GM19238 (cell line): ENCODE measurements around the gene KRT77.
"Not testable (repeated sequence)": the region's sequence is repeated elsewhere in the genome, so short reads cannot be mapped to it uniquely, and the experiment has no call there.

Source experiments
- DNase-seq: peaks from one replicate; pipeline ENCODE4 v3.0.0; 2011; ENCODE audit warnings: low spot score; ENCODE audit not compliant: insufficient read length

KRT77 gene

GRCh38 chr12:52677126-52677525 lies 26.2 kb downstream of the KRT77 start:
- DNase-seq: no peak

- DNase-seq: no peak
These were observed 27.2 kb downstream of the KRT77 start for GRCh38 chr12:52676163-52676562.

GRCh38 chr12:52675301-52675701 lies 28.0 kb downstream of the KRT77 start:
- DNase-seq: no peak

- no peak for DNase-seq
These were observed 28.9 kb downstream of the KRT77 start for GRCh38 chr12:52674433-52674775.

- DNase-seq: no peak
These were observed 29.5 kb downstream of the KRT77 start for GRCh38 chr12:52673713-52674432.

GRCh38 chr12:52673217-52673616 lies 30.1 kb downstream of the KRT77 start:
- DNase-seq: no peak

GRCh38 chr12:52672321-52672933 lies 30.9 kb downstream of the KRT77 start:
- DNase-seq: no peak

- DNase-seq: no peak
These were observed 32.4 kb downstream of the KRT77 start for GRCh38 chr12:52670961-52671360.

- no peak for DNase-seq
These were observed 32.8 kb downstream of the KRT77 start for GRCh38 chr12:52670506-52670905.

GRCh38 chr12:52669941-52670340 lies 33.4 kb downstream of the KRT77 start:
- DNase-seq: not testable (repeated sequence)

GRCh38 chr12:52669426-52669825 lies 33.9 kb downstream of the KRT77 start:
- DNase-seq: no peak

- DNase-seq: no peak
These were observed 35.4 kb downstream of the KRT77 start for GRCh38 chr12:52667931-52668330.

- no peak for DNase-seq
These were observed 35.8 kb downstream of the KRT77 start for GRCh38 chr12:52667509-52667908.

GRCh38 chr12:52666471-52666870 lies 36.9 kb downstream of the KRT77 start:
- no peak for DNase-seq

GRCh38 chr12:52663420-52663819 lies 39.9 kb downstream of the KRT77 start:
- DNase-seq: no peak

- no peak for DNase-seq
These were observed 40.5 kb downstream of the KRT77 start for GRCh38 chr12:52662918-52663229.

GRCh38 chr12:52662093-52662917 lies 41.0 kb downstream of the KRT77 start:
- DNase-seq: no peak

- DNase-seq: no peak
These were observed 41.7 kb downstream of the KRT77 start for GRCh38 chr12:52661668-52662067.

- no peak for DNase-seq
These were observed 42.3 kb downstream of the KRT77 start for GRCh38 chr12:52660934-52661499.

- no peak for DNase-seq
These were observed 43.4 kb downstream of the KRT77 start for GRCh38 chr12:52659951-52660350.

- no peak for DNase-seq
These were observed 43.9 kb downstream of the KRT77 start for GRCh38 chr12:52659395-52659794.

GRCh38 chr12:52658196-52658595 lies 45.1 kb downstream of the KRT77 start:
- DNase-seq: no peak
